Dermis blood vessel endothelial cell (primary cell): Measurements from ENCODE around the gene TMEM272. TPM values are rescaled to one million over a fixed set of nuclear protein-coding genes. Genes with fewer than 3 reads are reported as not detected.

ENCODE experiments used
- DNase-seq: peaks from one replicate; pipeline ENCODE4 v3.0.0; 2010
- total RNA-seq: library from RNA; depleted of rRNA; stranded (reverse); fragments of >200 nt; gene quantifications from 2 replicates; pipeline ENCODE4 v1.2.3, GENCODE V29; 2014

TMEM272 gene
- total RNA-seq, 1 donor from 2014 or later, result not detected

GRCh38 chr13:51849145-51850101 lies 4.4 kb upstream of the TMEM272 start:
- peak; percentile 14 for DNase-seq

- DNase-seq, result peak; percentile 37
Observed at GRCh38 chr13:51848674-51849073, 3.7 kb upstream of the TMEM272 start.

- no peak for DNase-seq
Observed at GRCh38 chr13:51846756-51847155, 1.8 kb upstream of the TMEM272 start.

GRCh38 chr13:51845574-51846318 lies 769 bp upstream of the TMEM272 start:
- no peak for DNase-seq

- no peak for DNase-seq
Observed at GRCh38 chr13:51843529-51843928, 1.4 kb downstream of the TMEM272 start.

GRCh38 chr13:51841732-51842131 lies 3.2 kb downstream of the TMEM272 start:
- no peak for DNase-seq

- no peak for DNase-seq
Observed at GRCh38 chr13:51840917-51841316, 4.1 kb downstream of the TMEM272 start.

- DNase-seq, result no peak
Observed at GRCh38 chr13:51839711-51840540, 5.1 kb downstream of the TMEM272 start.

GRCh38 chr13:51838240-51838846 lies 6.6 kb downstream of the TMEM272 start:
- DNase-seq, result peak; percentile 26

- DNase-seq, result no peak
Observed at GRCh38 chr13:51837016-51837415, 8.0 kb downstream of the TMEM272 start.

- DNase-seq, result no peak
Observed at GRCh38 chr13:51834581-51835171, 10.3 kb downstream of the TMEM272 start.

GRCh38 chr13:51833980-51834379 lies 11.0 kb downstream of the TMEM272 start:
- DNase-seq, result no peak

- DNase-seq, result peak; percentile 33
Observed at GRCh38 chr13:51832471-51833152, 12.4 kb downstream of the TMEM272 start.

- DNase-seq, result no peak
Observed at GRCh38 chr13:51831519-51831918, 13.5 kb downstream of the TMEM272 start.

GRCh38 chr13:51829568-51829899 lies 15.4 kb downstream of the TMEM272 start:
- no peak for DNase-seq

GRCh38 chr13:51828730-51829567 lies 16.0 kb downstream of the TMEM272 start:
- DNase-seq, result no peak

GRCh38 chr13:51827254-51827653 lies 17.7 kb downstream of the TMEM272 start:
- no peak for DNase-seq

- no peak for DNase-seq
Observed at GRCh38 chr13:51826606-51827005, 18.4 kb downstream of the TMEM272 start.

GRCh38 chr13:51825681-51826254 lies 19.2 kb downstream of the TMEM272 start:
- no peak for DNase-seq

GRCh38 chr13:51825165-51825592 lies 19.8 kb downstream of the TMEM272 start:
- DNase-seq, result no peak
